Heart right ventricle (tissue), 16 donors: ENCODE results near the gene THSD8. TPM values are rescaled to one million over a fixed set of nuclear protein-coding genes. Genes with fewer than 3 reads are reported as not detected.

Experiments used
- ATAC-seq, 8 donors: fragments of 200-7000 bp; cut with Tn5 transposase; one replicate each; pipeline ENCODE4 v1.9.1; 2020; ENCODE audit warnings: mild to moderate bottlenecking in 8 of 8, moderate library complexity in 8 of 8, moderate number of reproducible peaks in 1 of 8
- DNase-seq, 2 donors: peaks; one replicate each; pipeline ENCODE4 v3.0.0-alpha.2; 2020
- H3K27ac ChIP-seq, 10 donors: fragments of 200-600 bp; sonication (generic) in 2 of 10; one replicate each; pipeline versions ENCODE4 v1.5.0 to v1.8.0; 2020 to 2022; ENCODE audit warnings: mild to moderate bottlenecking in 3 of 10
- H3K27me3 ChIP-seq, 7 donors: fragments of 200-600 bp; one replicate each; pipeline ENCODE4 v1.8.0; 2021 to 2022; ENCODE audit warnings: mild to moderate bottlenecking in 2 of 7
- H3K36me3 ChIP-seq, 9 donors: fragments of 200-600 bp; sonication (generic) in 1 of 9; one replicate each; pipeline versions ENCODE4 v1.5.0 to v1.8.0; 2020 to 2022; ENCODE audit warnings: mild to moderate bottlenecking in 2 of 9
- H3K4me1 ChIP-seq, 9 donors: fragments of 200-600 bp; sonication (generic) in 1 of 9; one replicate each; pipeline versions ENCODE4 v1.5.0 to v1.8.0; 2020 to 2022; ENCODE audit warnings: mild to moderate bottlenecking in 4 of 9
- H3K4me3 ChIP-seq, 10 donors: fragments of 200-600 bp; sonication (generic) in 2 of 10; one replicate each; pipeline versions ENCODE4 v1.5.0 to v1.8.0; 2020 to 2022; ENCODE audit warnings: mild to moderate bottlenecking in 7 of 10, moderate library complexity in 2 of 10
- H3K9me3 ChIP-seq, 11 donors: fragments of 200-600 bp in 10 of 11; sonication (generic) in 2 of 11; one replicate each; pipeline versions ENCODE4 v1.5.0 to v1.8.0; 2013 to 2022; ENCODE audit warnings: mild to moderate bottlenecking in 2 of 11, control low read depth in 1 of 11, moderate library complexity in 1 of 11
- WGBS, 2 donors: extraction: QIAGEN DNeasy Blood & Tissue Kit; methylation state at CpG; one replicate each; pipeline ENCODE4 v1.1.7; 2013; ENCODE audit warnings: inconsistent platforms in 1 of 2; 5-methylcytosine and 5-hydroxymethylcytosine counted together
- intact Hi-C, 10 donors: fragments of 100-400 bp; cut with DNase I; formaldehyde crosslinking; loops; one replicate each; pipeline versions ENCODE4 v1.11.1 to v1.14.2; 2022
- polyA plus RNA-seq, 2 donors: library from polyadenylated mRNA; stranded (reverse); fragments of 200-250 nt; gene quantifications; one replicate each; pipeline ENCODE4 v1.2.3, GENCODE V29; 2013
- total RNA-seq, 10 donors: library from RNA; stranded (reverse); fragmentation: NEBNext Ultra II Directional in 3 of 10; extraction: Animal tissue kit (Norgen Biotek cat#: 25700) in 3 of 10; gene quantifications; one replicate each; pipeline versions ENCODE4 v1.2.1 to v1.2.4, GENCODE V29; 2021 to 2023
- TF ChIP-seq, protein P1 (sequence below), 9 donors: fragments of 200-600 bp; sonication (generic) in 2 of 9; IDR thresholded peaks; one replicate each; pipeline versions ENCODE4 v1.5.0 to v1.8.0; 2021 to 2022; ENCODE audit warnings: antibody characterized with exemption in 9 of 9, mild to moderate bottlenecking in 5 of 9, moderate library complexity in 1 of 9
- donor health status: Arrhythmogenic right ventricular cardiomyopathy.
- donor health status: ischemic (EF 13 %, LVEDD 7.1; RV severe dilation, severe dysfunction).
- donor health status: healthy with polysubstance abuse.
- donor health status: DM: no; HTN: yes; CAD: no.
- donor health status: DM: no; HTN: no; CAD: no.
- donor health status: ischemic (EF 25% LVEDD 6.9; RV normal size, moderate dysfunction).
- donor health status: ischemic (EF 25% LVEDD 5.7; RV mildly dilated, moderate dysfunction).
- donor health status: healthy.
- donor health status: DM: yes; HTN: yes; CAD: no.
- donor health status: Ischemic cardiomyopathy.
- donor health status: ischemic (EF 35%, LVEDD 5.7; RV mildly dilated, moderate dysfunction).
- donor health status: nonischemic (EF 11% LVEDD 7.7; RV severe dilation, severe dysfunction).
- donor health status: DM: yes; HTN: yes; CAD: no.
- donor health status: PGD.
- donor health status: ischemic (EF 29% LVEDD 5.4; RV normal size, mild dysfunction).
- donor health status: nonischemic (EF 23%, LVEDD 6.1; RV moderate dilation, normal function).

Gene THSD8
- total and polyA plus RNA-seq, 12 donors, result 0.72 to 4.8 (median 2.5) TPM

DNA sequence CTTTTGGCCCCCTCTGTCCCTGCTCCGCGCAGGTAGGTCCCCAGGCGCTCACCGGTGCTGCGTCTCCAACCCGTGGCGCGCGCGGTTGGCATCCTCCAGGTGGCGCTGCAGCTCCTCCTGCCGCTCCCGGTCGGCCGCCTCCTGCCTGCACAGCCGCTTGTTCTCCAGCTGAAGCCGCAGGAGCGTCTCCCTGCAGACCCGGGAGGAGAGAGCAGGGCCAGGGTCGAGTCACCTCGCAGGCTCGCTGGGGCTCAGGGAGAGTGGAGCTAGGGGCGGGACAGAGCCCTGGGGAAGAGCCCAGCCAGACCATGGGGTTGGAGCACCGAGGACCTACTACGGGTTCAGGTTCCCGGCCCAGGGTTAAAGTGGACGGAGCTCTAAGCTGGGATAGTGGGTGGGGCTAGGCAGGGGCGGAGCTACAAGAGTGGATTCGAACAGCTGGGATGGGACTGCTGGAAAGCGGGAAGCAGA lies 35.8 kb upstream of the THSD8 start:
- TF ChIP-seq, protein P1, sequence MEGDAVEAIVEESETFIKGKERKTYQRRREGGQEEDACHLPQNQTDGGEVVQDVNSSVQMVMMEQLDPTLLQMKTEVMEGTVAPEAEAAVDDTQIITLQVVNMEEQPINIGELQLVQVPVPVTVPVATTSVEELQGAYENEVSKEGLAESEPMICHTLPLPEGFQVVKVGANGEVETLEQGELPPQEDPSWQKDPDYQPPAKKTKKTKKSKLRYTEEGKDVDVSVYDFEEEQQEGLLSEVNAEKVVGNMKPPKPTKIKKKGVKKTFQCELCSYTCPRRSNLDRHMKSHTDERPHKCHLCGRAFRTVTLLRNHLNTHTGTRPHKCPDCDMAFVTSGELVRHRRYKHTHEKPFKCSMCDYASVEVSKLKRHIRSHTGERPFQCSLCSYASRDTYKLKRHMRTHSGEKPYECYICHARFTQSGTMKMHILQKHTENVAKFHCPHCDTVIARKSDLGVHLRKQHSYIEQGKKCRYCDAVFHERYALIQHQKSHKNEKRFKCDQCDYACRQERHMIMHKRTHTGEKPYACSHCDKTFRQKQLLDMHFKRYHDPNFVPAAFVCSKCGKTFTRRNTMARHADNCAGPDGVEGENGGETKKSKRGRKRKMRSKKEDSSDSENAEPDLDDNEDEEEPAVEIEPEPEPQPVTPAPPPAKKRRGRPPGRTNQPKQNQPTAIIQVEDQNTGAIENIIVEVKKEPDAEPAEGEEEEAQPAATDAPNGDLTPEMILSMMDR (IDR thresholded peaks at IDR 0.05), result peak in 7 of 9 donors; percentile 71 to 99 (median 88)
- no peaks in the 10 kb centered on the region for H3K9me3 ChIP-seq
- no peaks in the 10 kb centered on the region for H3K27me3 ChIP-seq
- intact Hi-C loops, result loop anchor here in 4 of 10 donors (5.0 kb wide), 3 partner anchors 36 to 81 kb away; partner anchors contain the start of genes PRDX2 (in 2 of the 4) and THSD8 (in 2 of the 4)
- peak in 7 of 8 donors; percentile 67 to 90 (median 77) for ATAC-seq
- H3K4me3 ChIP-seq, result peak overlapping the region in 7 of 10 donors; percentile 28 to 59 (median 44)
- peak; percentile 85 to 91 for DNase-seq
- H3K36me3 ChIP-seq, result peaks cover 0 to 98% (median 15%) of the 10 kb centered on the region in 9 donors
- H3K4me1 ChIP-seq, result peaks cover 0 to 39% (median 4%) of the 10 kb centered on the region in 9 donors
- peak overlapping the region in 9 of 10 donors; percentile 31 to 83 (median 53) for H3K27ac ChIP-seq
- 23 to 38% methylated on average over 30 of the region's 30 CpGs for WGBS, 2 donors

DNA sequence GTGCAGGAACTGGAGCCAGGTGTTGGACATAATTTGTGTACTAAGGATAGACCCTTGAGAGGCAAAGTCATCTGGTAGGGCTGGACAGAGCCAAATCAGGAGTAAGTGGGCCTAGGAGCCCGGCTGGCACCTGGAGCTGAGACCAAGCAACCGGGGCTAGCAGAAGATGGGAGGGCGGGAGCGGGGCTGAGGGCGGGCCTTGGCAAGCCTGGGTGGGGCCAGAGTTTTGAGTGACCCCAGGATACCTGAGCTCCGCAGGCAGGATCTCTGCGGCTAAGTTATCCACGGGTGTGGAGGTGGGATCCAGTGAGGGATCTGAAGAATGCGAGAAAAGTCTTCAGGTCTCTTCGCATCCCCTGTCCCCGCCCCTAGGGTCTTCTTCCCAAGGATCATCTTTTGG lies 34.7 kb upstream of the THSD8 start:
- H3K27ac ChIP-seq, result no peak overlapping the region
- peaks cover 0 to 88% (median 11%) of the 10 kb centered on the region in 9 donors for H3K36me3 ChIP-seq
- DNase-seq, result no peak
- H3K4me3 ChIP-seq, result no peak overlapping the region
- H3K4me1 ChIP-seq, result peaks cover 0 to 46% (median 6%) of the 10 kb centered on the region in 9 donors
- TF ChIP-seq, protein P1 (IDR thresholded peaks at IDR 0.05), result no peak
- ATAC-seq, result no peak
- H3K9me3 ChIP-seq, result no peaks in the 10 kb centered on the region
- WGBS, 2 donors, result 93 to 94% methylated on average over 11 of the region's 11 CpGs
- H3K27me3 ChIP-seq, result no peaks in the 10 kb centered on the region
- intact Hi-C loops, result loop anchor here in 4 of 10 donors (5.0 kb wide), 3 partner anchors 35 to 80 kb away; partner anchors contain the start of genes PRDX2 (in 2 of the 4) and THSD8 (in 2 of the 4)

DNA sequence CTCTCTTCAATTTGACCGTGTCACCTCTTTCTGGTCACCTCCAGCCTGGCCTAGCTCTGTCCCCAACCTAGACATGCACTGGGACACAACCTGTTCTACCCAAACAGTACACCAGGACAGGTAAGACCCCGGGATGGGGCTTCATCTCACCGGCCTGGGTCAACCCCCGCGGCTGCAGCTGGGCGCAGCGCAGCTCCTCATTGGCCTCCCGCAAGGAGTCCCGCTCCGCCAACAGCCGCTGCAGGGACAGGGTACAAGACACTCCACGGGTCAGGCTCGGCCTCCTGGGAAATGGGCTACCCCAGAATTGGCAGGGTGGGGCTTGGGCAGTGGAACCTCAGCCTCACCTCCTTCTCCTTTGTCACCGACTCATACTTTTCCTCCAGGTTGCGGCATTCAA lies 34.2 kb upstream of the THSD8 start:
- Histone ChIP-seq H3K4me1 (peaks cover 0 to 44% (median 7%) of the 10 kb centered on the region in 9 donors), H3K9me3 (no peaks in the 10 kb centered on the region), H3K27ac (no peak overlapping the region), H3K36me3 (peaks cover 0 to 84% (median 6%) of the 10 kb centered on the region in 9 donors), H3K4me3 (no peak overlapping the region), H3K27me3 (no peaks in the 10 kb centered on the region)
- no peak for ATAC-seq
- WGBS, 2 donors, result 96 to 97% methylated on average over 15 of the region's 15 CpGs
- no peak for DNase-seq
- TF ChIP-seq, protein P1 (IDR thresholded peaks at IDR 0.05), result no peak
- intact Hi-C loops, result loop anchor here in 4 of 10 donors (5.0 kb wide), 3 partner anchors 35 to 80 kb away; partner anchors contain the start of genes PRDX2 (in 2 of the 4) and THSD8 (in 2 of the 4)

DNA sequence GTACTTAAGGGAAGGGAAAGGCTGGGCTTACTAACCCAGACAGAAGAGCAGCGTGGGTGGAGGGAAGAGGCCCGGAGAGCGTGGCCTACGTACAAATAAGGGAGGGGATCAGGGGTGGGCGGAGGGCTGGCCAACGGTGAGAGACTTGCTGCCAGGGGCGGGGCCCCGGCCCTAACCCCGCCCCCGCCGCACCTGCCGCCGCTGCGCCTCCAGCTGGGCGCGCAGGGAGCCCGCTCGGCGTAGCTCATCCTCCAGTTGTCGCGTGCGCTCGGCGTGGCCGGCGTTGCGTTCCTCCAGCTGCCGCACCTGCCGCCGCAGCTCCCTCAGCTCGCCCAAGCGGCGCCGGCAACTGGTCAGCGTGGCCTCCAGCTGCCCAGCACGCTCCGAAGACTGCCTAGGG lies 32.2 kb upstream of the THSD8 start:
- ATAC-seq (no peak), DNase-seq (no peak)
- H3K27me3 ChIP-seq, result no peaks in the 10 kb centered on the region
- peak overlapping the region in 3 of 10 donors; percentile 1 to 35 (median 4) for H3K27ac ChIP-seq
- intact Hi-C loops, result loop anchor here in 5 of 10 donors (5.0 to 10.0 kb wide), 4 partner anchors 33 to 78 kb away; partner anchors contain the start of genes PRDX2 (in 2 of the 5) and THSD8 (in 2 of the 5)
- TF ChIP-seq, protein P1 (IDR thresholded peaks at IDR 0.05), result no peak
- peaks cover 0 to 51% (median 24%) of the 10 kb centered on the region in 9 donors for H3K4me1 ChIP-seq
- WGBS, 2 donors, result 57 to 71% methylated on average over 26 to 37 of the region's 37 CpGs
- H3K36me3 ChIP-seq, result peaks cover 0 to 64% (median 5%) of the 10 kb centered on the region in 9 donors
- no peaks in the 10 kb centered on the region for H3K9me3 ChIP-seq
- no peak overlapping the region for H3K4me3 ChIP-seq
